ENCODE measurements around the gene COLEC12.

Gene COLEC12

GRCh38 chr18:495452-495851, 5.0 kb downstream of the COLEC12 start:
- H3K27ac ChIP-seq = no peak overlapping the region
- TF ChIP-seq CTCF (conservative IDR thresholded peaks at IDR 0.05) (no peak), ZFX (IDR thresholded peaks at IDR 0.05) (no peak)

- TF ChIP-seq ZFX (IDR thresholded peaks at IDR 0.05) (no peak), CTCF (conservative IDR thresholded peaks at IDR 0.05) (no peak)
- no peak overlapping the region for H3K27ac ChIP-seq
Observed at GRCh38 chr18:495017-495416, 5.5 kb downstream of the COLEC12 start.

GRCh38 chr18:493986-494983, 6.2 kb downstream of the COLEC12 start:
- H3K27ac ChIP-seq = no peak overlapping the region
- TF ChIP-seq ZFX (IDR thresholded peaks at IDR 0.05) (no peak), CTCF (conservative IDR thresholded peaks at IDR 0.05) (no peak)

GRCh38 chr18:492451-492850, 8.1 kb downstream of the COLEC12 start:
- no peak for TF ChIP-seq CTCF (conservative IDR thresholded peaks at IDR 0.05)
- no peak overlapping the region; the same call in 1 of the 2 replicates for H3K27ac ChIP-seq

- TF ChIP-seq ZFX (IDR thresholded peaks at IDR 0.05) = no peak
- no peak for TF ChIP-seq CTCF (conservative IDR thresholded peaks at IDR 0.05)
- peak overlapping the region; percentile 48 for H3K27ac ChIP-seq
Observed at GRCh38 chr18:490624-491023, 9.9 kb downstream of the COLEC12 start.

GRCh38 chr18:490024-490366, 10.5 kb downstream of the COLEC12 start:
- no peak for TF ChIP-seq CTCF (conservative IDR thresholded peaks at IDR 0.05)
- no peak for TF ChIP-seq ZFX (IDR thresholded peaks at IDR 0.05)
- no peak overlapping the region for H3K27ac ChIP-seq

GRCh38 chr18:489244-490023, 11.1 kb downstream of the COLEC12 start:
- H3K27ac ChIP-seq = no peak overlapping the region
- TF ChIP-seq CTCF (conservative IDR thresholded peaks at IDR 0.05) (no peak), ZFX (IDR thresholded peaks at IDR 0.05) (no peak)
